Neural progenitor cell (in vitro differentiated cells): ENCODE measurements around the gene PSMC3IP. TPM values are rescaled to one million over a fixed set of nuclear protein-coding genes. Genes with fewer than 3 reads are reported as not detected.
A peak's percentile ranks its signal among the peaks of the same experiment; 100 is the strongest.

Experiments
- DNase-seq: peaks from one replicate; pipeline ENCODE4 v3.0.0-alpha.2; 2016; ENCODE audit warnings: low spot score
- H2AFZ ChIP-seq: fragments of 200-600 bp; sonication (generic); replicated peaks from 2 replicates; pipeline ENCODE4 v1.6.1; 2016; ENCODE audit warnings: antibody characterized with exemption
- H3F3A ChIP-seq: fragments of 200-600 bp; sonication (generic); 2 replicates; pipeline ENCODE4 v1.6.1; 2016; ENCODE audit warnings: antibody characterized with exemption, low read depth
- H3K27ac ChIP-seq: fragments of 200-600 bp; sonication (generic); 2 replicates; pipeline ENCODE4 v1.5.1; 2016; ENCODE audit warnings: mild to moderate bottlenecking
- H3K27me3 ChIP-seq: fragments of 200-600 bp; sonication (generic); 2 replicates; pipeline ENCODE4 v1.6.1; 2016; ENCODE audit warnings: mild to moderate bottlenecking, moderate library complexity
- H3K36me3 ChIP-seq: fragments of 200-600 bp; sonication (generic); 2 replicates; pipeline ENCODE4 v1.5.1; 2016
- H3K4me1 ChIP-seq: fragments of 200-600 bp; sonication (generic); 2 replicates; pipeline ENCODE4 v1.6.1; 2016; ENCODE audit warnings: mixed run types
- H3K4me2 ChIP-seq: fragments of 200-600 bp; sonication (generic); 2 replicates; pipeline ENCODE4 v1.6.1; 2016
- H3K4me3 ChIP-seq: fragments of 200-600 bp; sonication (generic); 2 replicates; pipeline ENCODE4 v1.5.1; 2016
- H3K79me2 ChIP-seq: fragments of 200-600 bp; sonication (generic); 2 replicates; pipeline ENCODE4 v1.6.1; 2016; ENCODE audit warnings: low read depth
- H3K9ac ChIP-seq: fragments of 200-600 bp; sonication (generic); 2 replicates; pipeline ENCODE4 v1.6.1; 2016
- H3K9me3 ChIP-seq: fragments of 200-600 bp; sonication (generic); 2 replicates; pipeline ENCODE4 v1.5.1; 2016; ENCODE audit warnings: low read depth
- H4K20me1 ChIP-seq: fragments of 200-600 bp; sonication (generic); 2 replicates; pipeline ENCODE4 v1.6.1; 2016; ENCODE audit warnings: low read depth
- H3K27ac Mint-ChIP-seq: 3 replicates; pipeline ENCODE4 v1.8.0; 2021; ENCODE audit warnings: mixed read lengths
- H3K27me3 Mint-ChIP-seq: 2 replicates; pipeline ENCODE4 v1.8.0; 2022; ENCODE audit warnings: low read depth, mild to moderate bottlenecking, inconsistent platforms, moderate library complexity, mixed read lengths; ENCODE audit not compliant: insufficient read depth
- H3K36me3 Mint-ChIP-seq: 3 replicates; pipeline ENCODE4 v1.8.0; 2021; ENCODE audit warnings: mixed read lengths
- H3K4me1 Mint-ChIP-seq: 3 replicates; pipeline ENCODE4 v1.8.0; 2021; ENCODE audit warnings: mixed read lengths
- H3K4me3 Mint-ChIP-seq: 3 replicates; pipeline ENCODE4 v1.8.0; 2021; ENCODE audit warnings: mild to moderate bottlenecking, moderate library complexity, mixed read lengths
- H3K9me3 Mint-ChIP-seq: 3 replicates; pipeline ENCODE4 v1.8.0; 2020; ENCODE audit warnings: mixed read lengths
- EZH2 ChIP-seq: fragments of 200-600 bp; sonication (generic); IDR thresholded peaks from 2 replicates; pipeline ENCODE4 v1.6.1; 2017; ENCODE audit warnings: antibody characterized with exemption, mild to moderate bottlenecking, moderate library complexity
- EZH2phosphoT487 ChIP-seq: fragments of 200-600 bp; sonication (generic); IDR thresholded peaks from 2 replicates; pipeline ENCODE4 v1.6.1; 2017; ENCODE audit warnings: antibody characterized with exemption
- total RNA-seq: library from RNA; depleted of rRNA; stranded (reverse); fragments of >200 nt; gene quantifications from 2 replicates; pipeline ENCODE4 v1.2.3, GENCODE V29; 2015; ENCODE audit warnings: low replicate concordance
- TF ChIP-seq, protein P1 (sequence below): fragments of 200-600 bp; sonication (generic); IDR thresholded peaks from 2 replicates; pipeline ENCODE4 v1.5.1; 2017; ENCODE audit warnings: antibody characterized with exemption, mild to moderate bottlenecking

Gene PSMC3IP
- total RNA-seq, 1 donor from 2014 or later: 23.7 TPM

DNA sequence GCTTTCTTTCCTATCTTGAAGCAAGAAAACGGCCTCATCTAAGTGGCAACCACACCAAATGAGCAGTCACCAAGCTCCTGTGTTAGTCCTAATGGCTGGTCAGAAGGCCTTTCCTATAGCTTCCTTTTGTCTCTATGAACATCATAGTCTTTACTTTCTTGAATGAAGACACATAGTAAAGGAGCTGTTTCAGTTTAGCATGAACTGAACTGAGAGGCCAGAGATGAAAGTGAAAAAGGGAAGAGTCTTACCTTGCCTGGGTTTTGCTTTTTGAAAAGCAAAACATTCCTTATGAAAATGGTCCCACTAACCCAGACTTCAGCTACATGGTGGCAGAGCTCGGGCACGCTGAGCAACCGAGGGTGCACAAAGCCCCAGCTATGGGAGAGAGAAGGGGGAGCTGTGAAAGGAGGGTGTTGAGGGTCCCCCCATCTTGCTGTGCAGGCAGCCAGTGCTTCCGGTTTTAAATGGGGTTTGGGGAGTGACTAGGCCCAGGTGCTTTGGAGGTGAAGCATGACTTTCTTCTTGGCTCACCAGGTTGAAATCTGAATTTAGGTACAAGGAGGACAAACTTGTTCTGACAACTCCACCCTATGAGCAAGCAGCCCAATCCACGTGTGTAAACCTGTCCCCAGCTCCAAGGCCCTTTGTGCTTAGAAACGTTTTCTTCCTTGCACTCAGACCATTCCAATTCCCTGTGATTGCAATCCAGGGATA is 9.1 kb upstream of the PSMC3IP start:
- Histone ChIP-seq H3F3A (no peaks in the 10 kb centered on the region), H2AFZ (no peak overlapping the region), H3K9me3 (no peaks in the 10 kb centered on the region), H3K27me3 (no peaks in the 10 kb centered on the region), H3K36me3 (peaks cover 2% of the 10 kb centered on the region), H3K79me2 (no peaks in the 10 kb centered on the region), H3K27ac (no peak overlapping the region), H3K9ac (no peak overlapping the region), H4K20me1 (no peaks in the 10 kb centered on the region), H3K4me1 (no peaks in the 10 kb centered on the region), H3K4me3 (no peak overlapping the region), H3K4me2 (no peak overlapping the region)
- no peak for DNase-seq
- no peaks in the 10 kb centered on the region for H3K4me1 Mint-ChIP-seq
- peak overlapping the region; percentile 46 for H3K4me3 Mint-ChIP-seq
- no peak overlapping the region for H3K27ac Mint-ChIP-seq
- H3K9me3 Mint-ChIP-seq: no peaks in the 10 kb centered on the region
- H3K36me3 Mint-ChIP-seq: peaks cover 23% of the 10 kb centered on the region
- no peaks in the 10 kb centered on the region for H3K27me3 Mint-ChIP-seq
- TF ChIP-seq EZH2phosphoT487 (no peak), EZH2 (no peak)
- TF ChIP-seq, protein P1, sequence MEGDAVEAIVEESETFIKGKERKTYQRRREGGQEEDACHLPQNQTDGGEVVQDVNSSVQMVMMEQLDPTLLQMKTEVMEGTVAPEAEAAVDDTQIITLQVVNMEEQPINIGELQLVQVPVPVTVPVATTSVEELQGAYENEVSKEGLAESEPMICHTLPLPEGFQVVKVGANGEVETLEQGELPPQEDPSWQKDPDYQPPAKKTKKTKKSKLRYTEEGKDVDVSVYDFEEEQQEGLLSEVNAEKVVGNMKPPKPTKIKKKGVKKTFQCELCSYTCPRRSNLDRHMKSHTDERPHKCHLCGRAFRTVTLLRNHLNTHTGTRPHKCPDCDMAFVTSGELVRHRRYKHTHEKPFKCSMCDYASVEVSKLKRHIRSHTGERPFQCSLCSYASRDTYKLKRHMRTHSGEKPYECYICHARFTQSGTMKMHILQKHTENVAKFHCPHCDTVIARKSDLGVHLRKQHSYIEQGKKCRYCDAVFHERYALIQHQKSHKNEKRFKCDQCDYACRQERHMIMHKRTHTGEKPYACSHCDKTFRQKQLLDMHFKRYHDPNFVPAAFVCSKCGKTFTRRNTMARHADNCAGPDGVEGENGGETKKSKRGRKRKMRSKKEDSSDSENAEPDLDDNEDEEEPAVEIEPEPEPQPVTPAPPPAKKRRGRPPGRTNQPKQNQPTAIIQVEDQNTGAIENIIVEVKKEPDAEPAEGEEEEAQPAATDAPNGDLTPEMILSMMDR: no peak

DNA sequence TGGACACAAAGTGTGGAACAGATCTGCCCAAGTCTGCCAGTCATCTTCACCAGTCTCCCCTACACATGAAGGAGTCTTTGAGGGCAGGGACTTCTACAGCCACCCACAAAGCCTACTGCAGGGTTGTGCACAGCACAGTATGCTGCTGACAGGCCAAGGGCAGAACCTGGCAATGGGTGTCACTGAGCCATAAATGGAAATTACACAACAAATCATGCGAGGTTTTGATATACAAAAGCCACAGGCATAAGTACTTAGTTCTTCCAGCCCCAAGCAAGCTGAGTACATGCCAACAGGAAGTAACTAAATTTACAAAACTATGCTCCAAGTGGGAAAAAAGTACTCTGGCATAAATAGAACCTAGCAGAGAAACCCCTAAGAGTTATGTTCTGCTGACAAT is 7.8 kb upstream of the PSMC3IP start:
- Mint-ChIP-seq H3K27me3 (no peaks in the 10 kb centered on the region), H3K27ac (no peak overlapping the region), H3K36me3 (peaks cover 21% of the 10 kb centered on the region), H3K4me3 (no peak overlapping the region), H3K4me1 (no peaks in the 10 kb centered on the region), H3K9me3 (no peaks in the 10 kb centered on the region)
- Histone ChIP-seq H4K20me1 (no peaks in the 10 kb centered on the region), H3K4me3 (no peak overlapping the region), H3K4me1 (no peaks in the 10 kb centered on the region), H3K4me2 (no peak overlapping the region), H3K27ac (no peak overlapping the region), H2AFZ (no peak overlapping the region), H3K9ac (no peak overlapping the region), H3K79me2 (no peaks in the 10 kb centered on the region), H3F3A (peaks cover 1% of the 10 kb centered on the region), H3K36me3 (no peaks in the 10 kb centered on the region), H3K27me3 (no peaks in the 10 kb centered on the region), H3K9me3 (no peaks in the 10 kb centered on the region)
- TF ChIP-seq EZH2phosphoT487: no peak
- TF ChIP-seq, protein P1: no peak
- no peak for TF ChIP-seq EZH2
- no peak for DNase-seq

DNA sequence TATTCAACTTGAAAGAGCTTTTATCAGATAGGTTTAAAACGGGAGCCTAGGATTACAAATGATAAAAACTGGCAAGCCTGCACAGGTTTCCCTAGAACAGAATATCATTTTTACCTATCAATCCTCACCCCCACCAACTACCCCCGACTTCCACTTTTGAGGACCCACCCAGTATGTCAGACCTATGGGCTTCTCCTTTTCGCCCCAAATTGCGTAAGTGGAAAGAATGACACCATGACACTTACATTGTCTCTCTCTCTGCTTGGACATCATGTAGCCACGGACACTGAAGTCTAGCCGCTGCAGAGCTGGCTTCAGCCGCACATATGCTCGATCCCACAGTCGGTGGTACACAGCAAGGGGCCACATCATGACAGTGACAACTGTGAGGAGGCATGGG is 7.4 kb upstream of the PSMC3IP start:
- H3K36me3 Mint-ChIP-seq: peaks cover 23% of the 10 kb centered on the region

More for the DNA sequence above, 7.4 kb upstream of the PSMC3IP start:
- no peaks in the 10 kb centered on the region for H3K4me1 ChIP-seq
- H3K9me3 ChIP-seq: no peaks in the 10 kb centered on the region
- no peak for DNase-seq
- no peaks in the 10 kb centered on the region for H3K4me1 Mint-ChIP-seq
- H3K27me3 Mint-ChIP-seq: no peaks in the 10 kb centered on the region
- no peak overlapping the region for H3K4me2 ChIP-seq
- H2AFZ ChIP-seq: no peak overlapping the region
- no peaks in the 10 kb centered on the region for H3K27me3 ChIP-seq
- no peaks in the 10 kb centered on the region for H3K9me3 Mint-ChIP-seq
- H3K27ac ChIP-seq: no peak overlapping the region
- no peak overlapping the region for H3K4me3 ChIP-seq
- no peak overlapping the region for H3K9ac ChIP-seq
- H3K36me3 ChIP-seq: no peaks in the 10 kb centered on the region
- H3K4me3 Mint-ChIP-seq: no peak overlapping the region
- H4K20me1 ChIP-seq: peaks cover 2% of the 10 kb centered on the region
- H3K79me2 ChIP-seq: no peaks in the 10 kb centered on the region
- TF ChIP-seq, protein P1: no peak
- TF ChIP-seq EZH2phosphoT487 (no peak), EZH2 (no peak)
- H3K27ac Mint-ChIP-seq: peak overlapping the region; percentile 31
- H3F3A ChIP-seq: peaks cover 6% of the 10 kb centered on the region
